Keratinocyte (primary cell): ENCODE measurements around the gene NUP133. TPM values are rescaled to one million over a fixed set of nuclear protein-coding genes. Genes with fewer than 3 reads are reported as not detected.

Experiments
- DNase-seq: peaks from one replicate; pipeline ENCODE4 v3.0.0-alpha.2; 2011; ENCODE audit warnings: low read depth, missing footprints, low spot score
- FAIRE-seq: peaks from 2 replicates; lab custom pipeline; 2011; peaks lifted over from hg19 to GRCh38; lab: Jason Lieb, UNC
- H2AFZ ChIP-seq: 2 replicates; pipeline ENCODE4 v1.6.0; 2012; ENCODE audit warnings: low read length, control low read depth, inconsistent platforms; ENCODE audit not compliant: control insufficient read depth
- H3K27ac ChIP-seq: 2 replicates; pipeline ENCODE4 v1.5.1; 2011; ENCODE audit warnings: low read length; ENCODE audit not compliant: control insufficient read depth, insufficient read depth
- H3K27me3 ChIP-seq: 3 replicates; pipeline ENCODE4 v1.6.0; 2011; ENCODE audit warnings: low read length; ENCODE audit not compliant: control insufficient read depth, insufficient read depth; ENCODE audit errors: extremely low read depth
- H3K36me3 ChIP-seq, 2 experiments: 2 replicates in 1 of 2; 3 replicates in 1 of 2; pipeline ENCODE4 v1.5.1; 2011; ENCODE audit warnings: low read length in 2 of 2, mild to moderate bottlenecking in 1 of 2; ENCODE audit not compliant: control insufficient read depth in 2 of 2, insufficient read depth in 2 of 2; ENCODE audit errors: extremely low read depth in 1 of 2
- H3K4me1 ChIP-seq: 3 replicates; pipeline ENCODE4 v1.5.1; 2011; ENCODE audit warnings: low read length; ENCODE audit not compliant: control insufficient read depth, insufficient read depth; ENCODE audit errors: extremely low read depth
- H3K4me2 ChIP-seq: 3 replicates; pipeline ENCODE4 v1.6.0; 2011; ENCODE audit warnings: low read depth, low read length; ENCODE audit not compliant: control insufficient read depth, insufficient read depth; ENCODE audit errors: extremely low read depth
- H3K4me3 ChIP-seq, 3 experiments: fragments of 200-600 bp in 1 of 3; sonication (generic) in 1 of 3; 2 replicates in 2 of 3; 3 replicates in 1 of 3; pipeline ENCODE4 v1.5.1; 2011 to 2016; ENCODE audit warnings: low read length in 3 of 3, mild to moderate bottlenecking in 3 of 3, control low read depth in 2 of 3, inconsistent platforms in 1 of 3, low read depth in 1 of 3, mixed read lengths in 1 of 3, mixed run types in 1 of 3, moderate library complexity in 1 of 3; ENCODE audit not compliant: control insufficient read depth in 2 of 3, insufficient read depth in 2 of 3; ENCODE audit errors: extremely low read depth in 1 of 3
- H3K79me2 ChIP-seq: 2 replicates; pipeline ENCODE4 v1.6.0; 2012; ENCODE audit warnings: low read length; ENCODE audit not compliant: control insufficient read depth, insufficient read depth
- H3K9ac ChIP-seq: 3 replicates; pipeline ENCODE4 v1.6.0; 2011; ENCODE audit warnings: low read length; ENCODE audit not compliant: control insufficient read depth, insufficient read depth; ENCODE audit errors: extremely low read depth
- H3K9me1 ChIP-seq: 3 replicates; pipeline ENCODE4 v1.6.0; 2011; ENCODE audit warnings: low read length; ENCODE audit not compliant: control insufficient read depth, insufficient read depth; ENCODE audit errors: extremely low read depth
- H3K9me3 ChIP-seq: 2 replicates; pipeline ENCODE4 v1.5.1; 2012; ENCODE audit warnings: low read depth, low read length; ENCODE audit not compliant: control insufficient read depth
- H4K20me1 ChIP-seq: 3 replicates; pipeline ENCODE4 v1.6.0; 2011; ENCODE audit warnings: low read length; ENCODE audit not compliant: control insufficient read depth, insufficient read depth; ENCODE audit errors: extremely low read depth
- EZH2 ChIP-seq: IDR thresholded peaks from one replicate; pipeline ENCODE4 v1.6.1; 2012; ENCODE audit warnings: inconsistent platforms, mild to moderate bottlenecking, low read length, moderate library complexity
- dilution Hi-C: fragments of 300-500 bp; cut with MboI; formaldehyde crosslinking; loops from one replicate; pipeline ENCODE4 v1.7.0; 2020; ENCODE audit warnings: low sequenced_read_pairs; ENCODE audit not compliant: extremely low pct_ligation_motif_present
- polyA plus RNA-seq, 5 experiments: library from polyadenylated mRNA; depleted of rRNA in 3 of 5; stranded (reverse) in 3 of 5; stranded (forward) in 1 of 5; unstranded in 1 of 5; fragments of >200 nt; gene quantifications; 1 replicate in 1 of 5; 2 replicates in 3 of 5; 3 replicates in 1 of 5; pipeline versions ENCODE4 v1.2.1 to v1.2.3, GENCODE V29; 2011 to 2012; ENCODE audit warnings: missing spikeins in 2 of 5, low read depth in 1 of 5, low replicate concordance in 1 of 5
- TF ChIP-seq, protein P1 (sequence below), 3 experiments: IDR thresholded peaks in 1 of 3; conservative IDR thresholded peaks in 1 of 3; optimal IDR thresholded peaks in 1 of 3; 2 replicates in 2 of 3; 3 replicates in 1 of 3; pipeline versions ENCODE3 to v1.5.1; 2011; ENCODE audit warnings: low read length in 3 of 3, mild to moderate bottlenecking in 3 of 3, moderate library complexity in 2 of 3, control low read depth in 1 of 3, inconsistent platforms in 1 of 3; ENCODE audit not compliant: insufficient read depth in 2 of 3; ENCODE audit errors: extremely low read depth in 1 of 3

The NUP133 gene
- polyA plus RNA-seq, 1 donor (not counting 4 experiments of a cell fraction or from before 2014, with no cell fraction given) = 25.2 TPM

DNA sequence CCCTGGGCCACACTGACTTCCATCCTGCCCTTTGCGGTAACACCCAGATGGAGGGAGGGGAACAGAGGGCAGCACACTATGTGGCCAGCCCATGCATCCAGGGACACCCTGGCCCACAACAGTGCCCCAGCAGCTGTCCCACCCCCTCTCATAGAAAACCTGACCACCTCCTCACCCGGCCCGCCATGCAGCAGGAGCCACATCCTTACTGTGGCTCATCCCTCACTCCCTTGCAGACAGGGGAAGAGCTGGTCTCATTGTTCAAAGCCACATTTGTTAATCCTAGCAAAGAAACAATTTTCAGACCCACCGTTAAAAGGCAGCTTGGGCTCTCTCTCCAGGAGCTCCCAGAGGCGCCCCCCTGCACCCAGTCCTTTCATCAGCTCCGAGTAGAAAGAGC is 23.2 kb upstream of the NUP133 start:
- dilution Hi-C loops = no loop called here
- FAIRE-seq (no peak), DNase-seq (no peak)

DNA sequence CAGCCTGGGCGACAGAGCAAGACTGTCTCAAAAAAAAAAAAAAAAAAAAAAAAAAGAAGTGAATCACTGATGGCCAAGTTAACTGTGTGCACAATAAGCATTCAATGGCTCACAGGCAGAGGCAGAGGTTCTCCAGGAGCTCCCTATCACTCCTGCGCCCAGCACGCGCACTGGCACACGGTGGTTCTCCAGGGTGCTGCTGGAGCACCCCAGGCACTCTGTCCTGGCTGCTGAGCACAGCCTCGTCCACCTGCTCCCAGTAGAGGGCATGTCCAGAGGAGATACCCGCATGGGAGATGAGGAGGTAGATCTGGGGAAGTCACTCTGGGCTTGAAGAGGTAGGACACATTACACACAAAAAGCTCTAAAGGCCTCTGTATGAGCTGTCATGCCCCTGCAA is 21.5 kb upstream of the NUP133 start:
- peaks cover 9 to 16% of the 10 kb centered on the region in 2 experiments for H3K36me3 ChIP-seq
- no peak overlapping the region for H3K4me2 ChIP-seq
- no peaks in the 10 kb centered on the region for H3K4me1 ChIP-seq
- no peak for FAIRE-seq
- no peaks in the 10 kb centered on the region for H3K9me3 ChIP-seq
- no peak overlapping the region for H3K9ac ChIP-seq
- H2AFZ ChIP-seq = no peak overlapping the region
- dilution Hi-C loops = no loop called here
- no peak for TF ChIP-seq EZH2
- TF ChIP-seq, protein P1, sequence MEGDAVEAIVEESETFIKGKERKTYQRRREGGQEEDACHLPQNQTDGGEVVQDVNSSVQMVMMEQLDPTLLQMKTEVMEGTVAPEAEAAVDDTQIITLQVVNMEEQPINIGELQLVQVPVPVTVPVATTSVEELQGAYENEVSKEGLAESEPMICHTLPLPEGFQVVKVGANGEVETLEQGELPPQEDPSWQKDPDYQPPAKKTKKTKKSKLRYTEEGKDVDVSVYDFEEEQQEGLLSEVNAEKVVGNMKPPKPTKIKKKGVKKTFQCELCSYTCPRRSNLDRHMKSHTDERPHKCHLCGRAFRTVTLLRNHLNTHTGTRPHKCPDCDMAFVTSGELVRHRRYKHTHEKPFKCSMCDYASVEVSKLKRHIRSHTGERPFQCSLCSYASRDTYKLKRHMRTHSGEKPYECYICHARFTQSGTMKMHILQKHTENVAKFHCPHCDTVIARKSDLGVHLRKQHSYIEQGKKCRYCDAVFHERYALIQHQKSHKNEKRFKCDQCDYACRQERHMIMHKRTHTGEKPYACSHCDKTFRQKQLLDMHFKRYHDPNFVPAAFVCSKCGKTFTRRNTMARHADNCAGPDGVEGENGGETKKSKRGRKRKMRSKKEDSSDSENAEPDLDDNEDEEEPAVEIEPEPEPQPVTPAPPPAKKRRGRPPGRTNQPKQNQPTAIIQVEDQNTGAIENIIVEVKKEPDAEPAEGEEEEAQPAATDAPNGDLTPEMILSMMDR (optimal IDR thresholded peaks at IDR 0.05 in 1 of 3, IDR thresholded peaks at IDR 0.05 in 1 of 3, conservative IDR thresholded peaks at IDR 0.05 in 1 of 3; ENCODE audit: extremely low read depth in 1 of 3, insufficient read depth in 2 of 3, low read length in 3 of 3) = no peak
- no peak overlapping the region for H3K27ac ChIP-seq
- H3K79me2 ChIP-seq = no peaks in the 10 kb centered on the region
- no peaks in the 10 kb centered on the region for H4K20me1 ChIP-seq
- H3K9me1 ChIP-seq = no peaks in the 10 kb centered on the region
- no peak overlapping the region for H3K4me3 ChIP-seq
- DNase-seq = no peak
- H3K27me3 ChIP-seq = no peaks in the 10 kb centered on the region

More for the DNA sequence above, 23.2 kb upstream of the NUP133 start:
- Histone ChIP-seq H3K9me1 (no peaks in the 10 kb centered on the region), H3K79me2 (no peaks in the 10 kb centered on the region), H2AFZ (no peak overlapping the region), H3K4me1 (no peaks in the 10 kb centered on the region), H4K20me1 (no peaks in the 10 kb centered on the region), H3K4me2 (no peak overlapping the region), H3K27me3 (no peaks in the 10 kb centered on the region), H3K27ac (no peak overlapping the region), H3K9me3 (no peaks in the 10 kb centered on the region), H3K4me3 (no peak overlapping the region), H3K9ac (no peak overlapping the region), H3K36me3 (peaks cover 9 to 12% of the 10 kb centered on the region in 2 experiments)
- no peak for TF ChIP-seq EZH2
- TF ChIP-seq, protein P1 (optimal IDR thresholded peaks at IDR 0.05 in 1 of 3, IDR thresholded peaks at IDR 0.05 in 1 of 3, conservative IDR thresholded peaks at IDR 0.05 in 1 of 3; ENCODE audit: extremely low read depth in 1 of 3, insufficient read depth in 2 of 3, low read length in 3 of 3) = no peak
